ENCODE results near the gene SLC25A22. TPM values are rescaled to one million over a fixed set of nuclear protein-coding genes. Genes with fewer than 3 reads are reported as not detected.

The SLC25A22 gene
- total and polyA plus RNA-seq, 10 of the 15 experiments (the other 5 are each of a cell fraction or from before 2014, with no cell fraction given): 0.27 to 27.0 (median 8.2) TPM

GRCh38 chr11:832529-833113, 34.5 kb upstream of the SLC25A22 start, which contains the start of gene CD151:
Gene CD151, plus strand, starts transcription at chr11:832952. Its CDS starts 3,118 bp downstream, at chr11:836070.
- peak within 1 kb of the TSS; percentile 89 for H3K4me2 ChIP-seq (ENCODE audit: control insufficient read depth, insufficient read depth)
- ChIA-PET RAD21 (ENCODE audit: unreplicated experiment) (interaction anchor here (0.6 to 1.2 kb wide), 3 partner anchors 11 to 26 kb away, joined by 3 to 9 read pairs (median 5); partner anchors contain the start of gene TSPAN4), POLR2A (interaction anchor here (0.6 to 1.5 kb wide), 4 partner anchors 13 to 48 kb away, joined by 3 to 5 read pairs (median 4); partner anchors contain the start of gene PNPLA2), SMC1A (ENCODE audit: uncharacterized antibody, unreplicated experiment) (interaction anchor here (0.6 kb wide), 1 partner anchor 21 kb away, joined by 3 read pairs; no protein-coding TSS in a partner anchor), CTCF (no interaction called here)
- ATAC-seq: peak; percentile 52
- intact Hi-C loops (cut with micrococcal nuclease; ENCODE audit: unreplicated experiment) (no loop called here), in situ Hi-C loops (cut with MboI) (no loop called here)
- no peaks in the 10 kb centered on the region for H4K20me1 ChIP-seq (ENCODE audit: control insufficient read depth, insufficient read depth)
- BruUV-seq (replicated peaks): no TSS peak
- no peaks in the 10 kb centered on the region; a peak in 3 of 4 replicates for H3K27me3 ChIP-seq (replicated peaks in 1 of 2; ENCODE audit: control insufficient read depth in 2 of 2, insufficient read depth in 2 of 2, low read length in 1 of 2)
- peaks cover 0 to 4% of the 10 kb centered on the region in 2 experiments; a peak in 2 of 4 replicates for H3K36me3 ChIP-seq (ENCODE audit: control insufficient read depth in 2 of 2, insufficient read depth in 2 of 2, low read length in 1 of 2)
- H3K79me2 ChIP-seq (ENCODE audit: control insufficient read depth, insufficient read depth, low read length): no peaks in the 10 kb centered on the region
- H3K27ac ChIP-seq (ENCODE audit: control insufficient read depth, insufficient read depth): no peak within 1 kb of the TSS
- H3K9me3 ChIP-seq (replicated peaks; ENCODE audit: control insufficient read depth, insufficient read depth, low read length): no peaks in the 10 kb centered on the region
- peak within 1 kb of the TSS; percentile 74 for H3K4me3 ChIP-seq
- H3K4me1 ChIP-seq (ENCODE audit: control insufficient read depth, insufficient read depth, low read length): peaks cover 40% of the 10 kb centered on the region
- no peak for DNase-seq (ENCODE audit: low read depth, low spot score)
- peak within 1 kb of the TSS; percentile 44; the same call in 1 of the 2 replicates for H3K9ac ChIP-seq (ENCODE audit: control insufficient read depth, insufficient read depth, low read length)
- 7% methylated on average over 37 of the region's 67 CpGs for WGBS (ENCODE audit: insufficient coverage, insufficient replicate concordance, low lambda C conversion rate, missing lambda C conversion rate)
- peak within 1 kb of the TSS; percentile 67 for H2AFZ ChIP-seq (ENCODE audit: control insufficient read depth, low read depth, low read length)
- FAIRE-seq: no peak
- TF ChIP-seq ZNF24 (IDR thresholded peaks at IDR 0.05): no peak
- TF ChIP-seq NBN (IDR thresholded peaks at IDR 0.05): no peak
- peak; percentile 37; the same call in 1 of the 2 replicates for TF ChIP-seq LARP7 (IDR thresholded peaks at IDR 0.05)
- no peak for TF ChIP-seq CEBPB (IDR thresholded peaks at IDR 0.05; ENCODE audit: borderline replicate concordance in 1 of 2, low read depth in 2 of 2, low read length in 2 of 2)
- no peak for TF ChIP-seq HSF1 (IDR thresholded peaks at IDR 0.05; ENCODE audit: low read depth, low read length)
- TF ChIP-seq EGR1 (IDR thresholded peaks at IDR 0.05; ENCODE audit: borderline replicate concordance in 1 of 2, low read depth in 2 of 2, low read length in 2 of 2): peak; percentile 25 to 95
- no peak for TF ChIP-seq USF1 (IDR thresholded peaks at IDR 0.05; ENCODE audit: borderline replicate concordance, extremely low read length, insufficient read depth, low read depth, low read length)
- no peak for TF ChIP-seq WRNIP1 (IDR thresholded peaks at IDR 0.05; ENCODE audit: borderline replicate concordance, low read depth, low read length)
- no peak for TF ChIP-seq ZNF274 (IDR thresholded peaks at IDR 0.05; ENCODE audit: insufficient read depth, insufficient read length)
- TF ChIP-seq CHD2 (IDR thresholded peaks at IDR 0.05; ENCODE audit: borderline replicate concordance, low read depth, low read length): no peak
- no peak for TF ChIP-seq FOS (IDR thresholded peaks at IDR 0.05; ENCODE audit: borderline replicate concordance, extremely low read depth, insufficient read length)
- TF ChIP-seq ELK1 (IDR thresholded peaks at IDR 0.05; ENCODE audit: low read depth, low read length): no peak
- no peak for TF ChIP-seq CREM (IDR thresholded peaks at IDR 0.05; ENCODE audit: low read depth)
- TF ChIP-seq ESRRA (IDR thresholded peaks at IDR 0.05; ENCODE audit: low read length): no peak
- no peak for TF ChIP-seq RFX5 (IDR thresholded peaks at IDR 0.05; ENCODE audit: low read depth, low read length)
- no peak for TF ChIP-seq TARDBP (IDR thresholded peaks at IDR 0.05; ENCODE audit: borderline replicate concordance)
- no peak for TF ChIP-seq ZZZ3 (IDR thresholded peaks at IDR 0.05; ENCODE audit: control insufficient read depth, insufficient read length, low read depth)
- TF ChIP-seq EED (IDR thresholded peaks at IDR 0.05; ENCODE audit: low read depth): no peak
- no peak for TF ChIP-seq SREBF1 (IDR thresholded peaks at IDR 0.05; ENCODE audit: low read length)
- TF ChIP-seq SMC3 (IDR thresholded peaks at IDR 0.05; ENCODE audit: borderline replicate concordance, low read length): no peak
- no peak for TF ChIP-seq EZH2 (IDR thresholded peaks at IDR 0.05; ENCODE audit: borderline replicate concordance, control insufficient read depth, low read depth, low read length)
